K562 (cell line): ENCODE data around the gene FAM83E. TPM values are rescaled to one million over a fixed set of nuclear protein-coding genes. Genes with fewer than 3 reads are reported as not detected.
A peak's percentile ranks its signal among the peaks of the same experiment; 100 is the strongest.

Experiments used
- ATF1 ChIP-seq, 2 experiments: fragments of 450-650 bp in 1 of 2; IDR thresholded peaks; 2 replicates each; pipeline ENCODE4 v1.6.1; 2016; ENCODE audit warnings: missing compliant biosample characterization in 1 of 2, missing genetic modification characterization in 1 of 2
- FOXA1 ChIP-seq: fragments of 450-650 bp; IDR thresholded peaks from 2 replicates; pipeline ENCODE4 v1.6.1; 2016; ENCODE audit warnings: mild to moderate bottlenecking, borderline replicate concordance
- HEY1 ChIP-seq: fragments of 250-450 bp; sonication (Bioruptor Pico); IDR thresholded peaks from 2 replicates; pipeline ENCODE4 v1.5.0; 2020; ENCODE audit warnings: mild to moderate bottlenecking, moderate library complexity, borderline replicate concordance
- HLTF ChIP-seq: fragments of 450-650 bp; IDR thresholded peaks from 2 replicates; pipeline ENCODE4 v1.6.1; 2016
- KAT7 ChIP-seq: sonication (generic); formaldehyde crosslinking; IDR thresholded peaks from 2 replicates; pipeline ENCODE4 v1.8.0; 2022; ENCODE audit warnings: missing genetic modification reagents, mild to moderate bottlenecking, borderline replicate concordance
- MAZ ChIP-seq, 2 experiments: fragments of 450-650 bp in 1 of 2; sonication (generic) in 1 of 2; formaldehyde crosslinking; IDR thresholded peaks in 1 of 2; conservative IDR thresholded peaks in 1 of 2; 2 replicates each; pipeline versions ENCODE4 v1.4.0 to v1.5.0; 2020; ENCODE audit warnings: mild to moderate bottlenecking in 1 of 2, missing genetic modification reagents in 1 of 2
- NCOA6 ChIP-seq: fragments of 450-650 bp; IDR thresholded peaks from 2 replicates; pipeline ENCODE4 v1.6.1; 2017; ENCODE audit warnings: mild to moderate bottlenecking
- PCBP1 ChIP-seq: fragments of 200-400 bp; formaldehyde crosslinking; IDR thresholded peaks from 2 replicates; pipeline ENCODE4 v1.6.1; 2018; ENCODE audit warnings: mild to moderate bottlenecking, low read depth, low read length; ENCODE audit not compliant: poor library complexity, severe bottlenecking
- PHF20 ChIP-seq: fragments of 450-650 bp; IDR thresholded peaks from 2 replicates; pipeline ENCODE4 v1.6.1; 2018; ENCODE audit not compliant: partially characterized antibody
- PPARD ChIP-seq: fragments of 250-450 bp; sonication (Bioruptor Pico); IDR thresholded peaks from 2 replicates; pipeline ENCODE4 v1.8.0; 2022; ENCODE audit warnings: inconsistent platforms, mild to moderate bottlenecking, moderate library complexity
- SOX6 ChIP-seq: fragments of 450-650 bp; IDR thresholded peaks from 2 replicates; pipeline ENCODE4 v1.6.1; 2014; ENCODE audit warnings: mild to moderate bottlenecking
- STAG1 ChIP-seq: sonication (generic); formaldehyde crosslinking; IDR thresholded peaks from 2 replicates; pipeline ENCODE4 v1.5.0; 2020; ENCODE audit warnings: missing genetic modification reagents, borderline replicate concordance
- TEAD2 ChIP-seq: fragments of 450-650 bp; IDR thresholded peaks from 2 replicates; pipeline ENCODE4 v1.6.1; 2016; ENCODE audit warnings: missing genetic modification characterization, control low read depth, missing compliant biosample characterization
- TRIM24 ChIP-seq, 2 experiments: fragments of 450-650 bp; IDR thresholded peaks; 2 replicates each; pipeline ENCODE4 v1.6.1; 2016
- ZKSCAN1 ChIP-seq: fragments of 150-350 bp; IDR thresholded peaks from 2 replicates; pipeline ENCODE4 v1.6.1; 2016; ENCODE audit warnings: low read depth, low read length
- ZNF384 ChIP-seq: IDR thresholded peaks from 2 replicates; pipeline ENCODE4 v1.6.1; 2012; ENCODE audit warnings: low read depth, low read length, improper control_type of control experiment
- ZNF57 ChIP-seq: fragments of 450-650 bp; formaldehyde crosslinking; IDR thresholded peaks from 2 replicates; pipeline ENCODE4 v1.4.0; 2020; ENCODE audit warnings: mild to moderate bottlenecking, moderate library complexity
- polyA plus RNA-seq, 8 experiments: library from polyadenylated mRNA; depleted of rRNA in 4 of 8; stranded (reverse) in 5 of 8; unstranded in 3 of 8; fragments of >200 nt; fragmentation: Nextera tagmentation in 2 of 8; fragmentation: Illumina TruSeq in 1 of 8; extraction: Ambion mirVana in 2 of 8; extraction: Trizol in 1 of 8; gene quantifications; 2 replicates each; pipeline versions ENCODE4 v1.2.1 to v1.2.3, GENCODE V29; 2011 to 2014; ENCODE audit warnings: inconsistent platforms in 1 of 8, missing spikeins in 1 of 8
- total RNA-seq, 7 experiments: library from RNA; depleted of rRNA in 6 of 7; stranded (reverse); fragments of >200 nt in 6 of 7; fragmentation: Illumina TruSeq in 2 of 7; extraction: Trizol in 2 of 7; gene quantifications; 2 replicates each; pipeline versions ENCODE4 v1.2.1 to v1.2.3, GENCODE V29; 2011 to 2021; ENCODE audit warnings: low replicate concordance in 1 of 7
- TF ChIP-seq, protein P1 (sequence below): sonication (generic); formaldehyde crosslinking; IDR thresholded peaks from 2 replicates; pipeline ENCODE4 v1.8.0; 2022; ENCODE audit warnings: mild to moderate bottlenecking, missing genetic modification reagents
- TF ChIP-seq, protein P2 (sequence below): fragments of 250-450 bp; sonication (Bioruptor Pico); IDR thresholded peaks from 2 replicates; pipeline ENCODE4 v1.8.0; 2021; ENCODE audit warnings: moderate library complexity, mild to moderate bottlenecking, inconsistent platforms
- TF ChIP-seq, protein P3 (sequence below): fragments of 250-450 bp; sonication (Bioruptor Pico); IDR thresholded peaks from 2 replicates; pipeline ENCODE4 v1.9.0; 2021; ENCODE audit warnings: mild to moderate bottlenecking, inconsistent platforms
- TF ChIP-seq, protein P4 (sequence below): fragments of 450-650 bp; IDR thresholded peaks from 2 replicates; pipeline ENCODE4 v1.6.1; 2016; ENCODE audit warnings: mild to moderate bottlenecking

Gene FAM83E
- total and polyA plus RNA-seq, 9 of the 15 experiments (the other 6 are each of a cell fraction or from before 2014, with no cell fraction given), result 0.15 to 0.87 (median 0.29) TPM; not detected in 4

DNA sequence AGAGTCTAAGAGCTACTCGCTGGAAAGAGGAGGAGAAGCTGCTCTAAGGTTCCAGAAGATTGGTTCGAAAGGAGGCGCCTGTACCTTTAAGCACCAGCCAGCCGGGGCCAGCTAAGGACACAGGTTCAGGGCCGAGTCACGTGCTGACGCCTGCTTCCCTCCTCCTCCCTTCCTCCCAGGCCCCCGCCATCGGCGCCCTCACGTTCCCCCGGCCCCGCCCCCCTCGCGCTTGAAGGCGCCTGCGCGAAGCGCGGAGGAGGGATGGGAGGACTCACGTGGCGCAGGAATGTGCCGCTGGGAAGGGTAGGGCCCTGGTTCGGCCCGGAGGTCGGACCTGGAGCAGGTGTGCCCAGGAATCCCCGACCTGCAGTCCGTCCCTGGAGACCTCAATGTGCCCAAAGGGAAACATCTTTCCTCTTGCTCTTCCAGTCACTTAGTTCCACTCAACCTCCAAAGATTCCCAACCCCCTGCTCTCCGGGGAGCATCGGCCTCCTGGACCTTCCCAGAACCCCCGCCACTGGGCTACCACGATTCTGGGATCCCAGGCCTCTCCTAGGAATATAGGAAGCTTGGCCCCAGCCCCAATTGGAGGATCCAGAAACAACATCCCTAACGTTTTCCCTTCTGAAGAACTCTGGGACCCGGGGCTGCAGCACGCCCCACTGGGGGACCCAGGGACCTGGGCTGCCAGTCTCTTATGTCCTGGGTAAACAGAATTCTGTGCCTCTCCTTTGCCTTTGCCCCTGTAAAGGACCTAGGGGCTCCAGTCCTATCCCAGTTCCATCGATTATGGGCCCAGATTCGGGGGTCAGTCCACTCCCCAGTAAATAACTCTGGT lies 19.8 kb upstream of the FAM83E start (continued):
- TF ChIP-seq, protein P1, sequence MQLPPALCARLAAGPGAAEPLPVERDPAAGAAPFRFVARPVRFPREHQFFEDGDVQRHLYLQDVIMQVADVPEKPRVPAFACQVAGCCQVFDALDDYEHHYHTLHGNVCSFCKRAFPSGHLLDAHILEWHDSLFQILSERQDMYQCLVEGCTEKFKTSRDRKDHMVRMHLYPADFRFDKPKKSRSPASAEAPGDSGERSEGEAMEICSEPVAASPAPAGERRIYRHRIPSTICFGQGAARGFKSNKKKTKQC (CRISPR knock-in tag), result no peak
- TF ChIP-seq ZNF57 (CRISPR knock-in tag) (no peak), ATF1 (CRISPR knock-in tag; IDR thresholded peaks at IDR 0.05) (no peak), ATF1 (tag; IDR thresholded peaks at IDR 0.05) (peak; percentile 55), PPARD (CRISPR knock-in tag) (no peak), PCBP1 (no peak), FOXA1 (no peak), TEAD2 (tag) (peak; percentile 88), MAZ (CRISPR knock-in tag; conservative IDR thresholded peaks at IDR 0.05 in 1 of 2, IDR thresholded peaks at IDR 0.05 in 1 of 2) (peak; percentile 96 to 99), KAT7 (CRISPR knock-in tag) (0 out of 2 replicates have a peak, but pooled peaks have one; percentile 21), PHF20 (no peak), NCOA6 (no peak), TRIM24 (IDR thresholded peaks at IDR 0.05) (0 out of 4 replicates have a peak, but pooled peaks of 1 of the 2 experiments have one; percentile 41), STAG1 (CRISPR knock-in tag) (no peak), HEY1 (CRISPR knock-in tag) (no peak), ZKSCAN1 (no peak), HLTF (no peak), SOX6 (peak; percentile 71), ZNF384 (no peak)
- TF ChIP-seq, protein P2, sequence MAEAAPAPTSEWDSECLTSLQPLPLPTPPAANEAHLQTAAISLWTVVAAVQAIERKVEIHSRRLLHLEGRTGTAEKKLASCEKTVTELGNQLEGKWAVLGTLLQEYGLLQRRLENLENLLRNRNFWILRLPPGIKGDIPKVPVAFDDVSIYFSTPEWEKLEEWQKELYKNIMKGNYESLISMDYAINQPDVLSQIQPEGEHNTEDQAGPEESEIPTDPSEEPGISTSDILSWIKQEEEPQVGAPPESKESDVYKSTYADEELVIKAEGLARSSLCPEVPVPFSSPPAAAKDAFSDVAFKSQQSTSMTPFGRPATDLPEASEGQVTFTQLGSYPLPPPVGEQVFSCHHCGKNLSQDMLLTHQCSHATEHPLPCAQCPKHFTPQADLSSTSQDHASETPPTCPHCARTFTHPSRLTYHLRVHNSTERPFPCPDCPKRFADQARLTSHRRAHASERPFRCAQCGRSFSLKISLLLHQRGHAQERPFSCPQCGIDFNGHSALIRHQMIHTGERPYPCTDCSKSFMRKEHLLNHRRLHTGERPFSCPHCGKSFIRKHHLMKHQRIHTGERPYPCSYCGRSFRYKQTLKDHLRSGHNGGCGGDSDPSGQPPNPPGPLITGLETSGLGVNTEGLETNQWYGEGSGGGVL (CRISPR knock-in tag), result no peak
- TF ChIP-seq, protein P3, sequence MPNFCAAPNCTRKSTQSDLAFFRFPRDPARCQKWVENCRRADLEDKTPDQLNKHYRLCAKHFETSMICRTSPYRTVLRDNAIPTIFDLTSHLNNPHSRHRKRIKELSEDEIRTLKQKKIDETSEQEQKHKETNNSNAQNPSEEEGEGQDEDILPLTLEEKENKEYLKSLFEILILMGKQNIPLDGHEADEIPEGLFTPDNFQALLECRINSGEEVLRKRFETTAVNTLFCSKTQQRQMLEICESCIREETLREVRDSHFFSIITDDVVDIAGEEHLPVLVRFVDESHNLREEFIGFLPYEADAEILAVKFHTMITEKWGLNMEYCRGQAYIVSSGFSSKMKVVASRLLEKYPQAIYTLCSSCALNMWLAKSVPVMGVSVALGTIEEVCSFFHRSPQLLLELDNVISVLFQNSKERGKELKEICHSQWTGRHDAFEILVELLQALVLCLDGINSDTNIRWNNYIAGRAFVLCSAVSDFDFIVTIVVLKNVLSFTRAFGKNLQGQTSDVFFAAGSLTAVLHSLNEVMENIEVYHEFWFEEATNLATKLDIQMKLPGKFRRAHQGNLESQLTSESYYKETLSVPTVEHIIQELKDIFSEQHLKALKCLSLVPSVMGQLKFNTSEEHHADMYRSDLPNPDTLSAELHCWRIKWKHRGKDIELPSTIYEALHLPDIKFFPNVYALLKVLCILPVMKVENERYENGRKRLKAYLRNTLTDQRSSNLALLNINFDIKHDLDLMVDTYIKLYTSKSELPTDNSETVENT (CRISPR knock-in tag), result peak; percentile 75; the same call in 1 of the 2 replicates
- TF ChIP-seq, protein P4, sequence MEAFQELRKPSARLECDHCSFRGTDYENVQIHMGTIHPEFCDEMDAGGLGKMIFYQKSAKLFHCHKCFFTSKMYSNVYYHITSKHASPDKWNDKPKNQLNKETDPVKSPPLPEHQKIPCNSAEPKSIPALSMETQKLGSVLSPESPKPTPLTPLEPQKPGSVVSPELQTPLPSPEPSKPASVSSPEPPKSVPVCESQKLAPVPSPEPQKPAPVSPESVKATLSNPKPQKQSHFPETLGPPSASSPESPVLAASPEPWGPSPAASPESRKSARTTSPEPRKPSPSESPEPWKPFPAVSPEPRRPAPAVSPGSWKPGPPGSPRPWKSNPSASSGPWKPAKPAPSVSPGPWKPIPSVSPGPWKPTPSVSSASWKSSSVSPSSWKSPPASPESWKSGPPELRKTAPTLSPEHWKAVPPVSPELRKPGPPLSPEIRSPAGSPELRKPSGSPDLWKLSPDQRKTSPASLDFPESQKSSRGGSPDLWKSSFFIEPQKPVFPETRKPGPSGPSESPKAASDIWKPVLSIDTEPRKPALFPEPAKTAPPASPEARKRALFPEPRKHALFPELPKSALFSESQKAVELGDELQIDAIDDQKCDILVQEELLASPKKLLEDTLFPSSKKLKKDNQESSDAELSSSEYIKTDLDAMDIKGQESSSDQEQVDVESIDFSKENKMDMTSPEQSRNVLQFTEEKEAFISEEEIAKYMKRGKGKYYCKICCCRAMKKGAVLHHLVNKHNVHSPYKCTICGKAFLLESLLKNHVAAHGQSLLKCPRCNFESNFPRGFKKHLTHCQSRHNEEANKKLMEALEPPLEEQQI, result no peak
